Osteocyte (in vitro differentiated cells): Measurements from ENCODE around the gene POLD4. TPM values are rescaled to one million over a fixed set of nuclear protein-coding genes. Genes with fewer than 3 reads are reported as not detected.

ENCODE experiments used
- DNase-seq: peaks from one replicate; pipeline ENCODE4 v3.0.0; 2021; ENCODE audit warnings: mixed read lengths; ENCODE audit not compliant: unreplicated experiment; ENCODE audit errors: extremely low spot score
- H3K27ac Mint-ChIP-seq: one replicate; pipeline ENCODE4 v1.8.0; 2021; ENCODE audit warnings: mild to moderate bottlenecking, mixed read lengths; ENCODE audit not compliant: unreplicated experiment
- H3K27me3 Mint-ChIP-seq: one replicate; pipeline ENCODE4 v1.8.0; 2021; ENCODE audit warnings: mixed read lengths; ENCODE audit not compliant: unreplicated experiment
- H3K36me3 Mint-ChIP-seq: one replicate; pipeline ENCODE4 v1.8.0; 2021; ENCODE audit warnings: mixed read lengths; ENCODE audit not compliant: unreplicated experiment
- H3K4me1 Mint-ChIP-seq: one replicate; pipeline ENCODE4 v1.8.0; 2021; ENCODE audit warnings: mixed read lengths; ENCODE audit not compliant: unreplicated experiment
- H3K4me3 Mint-ChIP-seq: one replicate; pipeline ENCODE4 v1.8.0; 2021; ENCODE audit warnings: mild to moderate bottlenecking, moderate library complexity, mixed read lengths; ENCODE audit not compliant: unreplicated experiment
- H3K9me3 Mint-ChIP-seq: one replicate; pipeline ENCODE4 v1.8.0; 2021; ENCODE audit warnings: mixed read lengths; ENCODE audit not compliant: unreplicated experiment
- CTCF ChIP-seq: fragments of 200-600 bp; sonication (generic); IDR thresholded peaks from 2 replicates; pipeline ENCODE4 v1.5.0; 2021; ENCODE audit warnings: antibody characterized with exemption, mild to moderate bottlenecking, moderate library complexity
- total RNA-seq: library from RNA; stranded (reverse); gene quantifications from 2 replicates; pipeline ENCODE4 v1.2.1, GENCODE V29; 2021

Gene POLD4
- total RNA-seq, 1 donor from 2014 or later = 64.0 TPM

DNA sequence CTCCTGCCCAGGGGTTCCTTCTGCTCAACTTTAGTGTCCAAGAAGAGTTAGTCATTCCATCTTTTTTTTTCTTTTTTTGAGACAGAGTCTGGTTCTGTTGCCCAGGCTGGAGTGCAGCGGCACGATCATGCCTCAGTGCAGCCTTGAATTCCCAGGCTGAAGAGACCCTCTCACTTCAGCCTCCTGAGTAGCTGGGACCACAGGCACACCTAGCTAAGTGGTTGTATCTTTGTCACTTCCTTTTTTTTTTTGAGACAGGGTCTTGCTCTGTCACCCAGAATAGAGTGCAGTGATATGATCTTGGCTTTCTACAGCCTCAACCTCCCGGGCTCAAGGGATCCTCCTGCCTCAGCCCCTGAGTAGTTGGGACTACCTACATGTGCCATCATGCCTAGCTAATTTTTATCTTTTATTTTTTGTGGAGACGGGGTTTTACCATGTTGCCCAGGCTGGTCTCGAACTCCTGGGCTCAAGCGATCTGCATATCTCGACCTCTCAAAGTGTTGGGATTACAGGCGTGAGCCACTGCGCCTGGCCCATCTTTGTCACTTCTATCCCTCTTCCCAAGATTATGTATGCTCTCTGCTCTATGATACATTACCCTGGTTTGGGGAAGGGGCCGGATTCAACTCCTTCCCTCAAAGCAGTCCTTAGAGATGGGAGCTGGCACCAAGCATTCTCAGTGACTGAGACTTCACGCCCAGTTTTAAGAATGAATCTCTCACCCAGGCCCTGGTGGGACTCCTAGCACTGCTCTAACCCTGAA is 40.0 kb downstream of the POLD4 start:
- Mint-ChIP-seq H3K27ac (no peak overlapping the region), H3K9me3 (no peaks in the 10 kb centered on the region), H3K36me3 (no peaks in the 10 kb centered on the region), H3K4me3 (no peak overlapping the region), H3K4me1 (peaks cover 7% of the 10 kb centered on the region), H3K27me3 (no peaks in the 10 kb centered on the region)
- TF ChIP-seq CTCF = no peak
- no peak for DNase-seq

DNA sequence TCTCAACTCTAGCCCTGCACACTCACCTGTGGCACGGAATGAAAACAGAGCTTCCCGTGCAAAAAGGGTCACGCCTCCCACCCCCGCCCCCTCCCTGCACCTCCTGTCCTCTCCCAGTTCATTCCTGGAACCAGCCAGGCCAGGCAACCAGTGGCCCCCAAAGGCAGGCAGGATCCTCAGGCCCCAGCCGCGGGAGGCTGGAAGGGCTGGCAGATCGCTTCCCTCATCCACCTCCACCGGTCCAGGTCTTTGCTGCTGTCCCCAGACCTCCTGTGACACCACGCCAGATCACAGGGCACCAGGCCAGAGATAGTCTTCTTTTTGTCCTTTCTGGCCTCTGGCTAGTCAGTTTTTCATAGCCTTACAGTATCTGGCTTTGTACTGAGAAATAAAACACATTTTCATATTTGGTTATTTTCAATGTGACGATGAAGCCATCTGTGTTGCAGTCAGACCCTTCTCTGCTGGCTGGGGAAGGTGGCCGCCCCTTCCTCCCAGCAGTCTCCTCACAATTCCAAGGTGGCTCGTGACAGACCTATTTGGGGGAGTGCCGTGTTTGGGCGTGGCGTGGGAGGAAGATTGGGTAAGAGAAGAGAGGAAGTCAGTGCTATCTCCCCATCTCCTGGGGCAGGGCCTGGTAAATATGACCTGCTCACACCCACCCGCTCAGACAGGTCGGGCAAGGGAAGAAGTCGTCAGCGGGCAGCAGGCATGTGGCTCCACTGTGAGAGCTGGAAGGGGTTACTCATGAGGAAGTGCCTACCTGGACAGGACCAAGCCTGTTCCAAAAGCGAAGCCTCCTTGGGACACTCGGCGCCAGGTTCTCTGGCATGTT is 40.9 kb downstream of the POLD4 start:
- no peak for DNase-seq

DNA sequence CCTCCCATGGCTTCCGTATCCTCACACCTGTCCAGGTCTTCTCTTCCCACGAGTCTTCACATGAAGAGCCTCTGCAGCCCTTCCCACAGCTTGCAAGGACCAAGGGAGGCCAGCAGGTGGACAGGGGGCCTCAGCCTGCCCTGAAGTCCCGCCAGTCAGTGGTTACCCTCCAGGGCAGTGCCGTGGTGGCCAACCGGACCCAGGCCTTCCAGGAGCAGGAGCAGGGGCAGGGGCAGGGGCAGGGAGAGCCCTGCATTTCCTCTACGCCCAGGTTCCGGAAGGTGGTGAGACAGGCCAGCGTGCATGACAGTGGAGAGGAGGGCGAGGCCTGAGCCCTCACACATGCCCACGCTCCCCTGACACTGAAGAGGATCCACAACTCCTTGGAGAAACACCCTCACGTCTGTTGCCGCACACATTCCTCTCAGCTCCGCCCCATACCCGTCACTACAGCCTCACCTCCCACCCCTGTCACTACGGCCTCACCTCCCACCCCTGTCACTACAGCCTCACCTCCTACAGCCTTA is 41.7 kb downstream of the POLD4 start:
- Mint-ChIP-seq H3K27me3 (no peaks in the 10 kb centered on the region), H3K9me3 (no peaks in the 10 kb centered on the region), H3K4me1 (no peaks in the 10 kb centered on the region), H3K4me3 (no peak overlapping the region), H3K27ac (no peak overlapping the region), H3K36me3 (no peaks in the 10 kb centered on the region)
- TF ChIP-seq CTCF = no peak
- no peak for DNase-seq

More for the DNA sequence above, 40.9 kb downstream of the POLD4 start:
- no peak overlapping the region for H3K4me3 Mint-ChIP-seq
- H3K36me3 Mint-ChIP-seq = no peaks in the 10 kb centered on the region
- H3K27ac Mint-ChIP-seq = no peak overlapping the region
- peaks cover 3% of the 10 kb centered on the region for H3K4me1 Mint-ChIP-seq
- TF ChIP-seq CTCF = no peak
- H3K9me3 Mint-ChIP-seq = no peaks in the 10 kb centered on the region
- no peaks in the 10 kb centered on the region for H3K27me3 Mint-ChIP-seq

- no peak for DNase-seq
- Mint-ChIP-seq H3K9me3 (no peaks in the 10 kb centered on the region), H3K27ac (no peak overlapping the region), H3K4me1 (no peaks in the 10 kb centered on the region), H3K27me3 (no peaks in the 10 kb centered on the region), H3K4me3 (no peak overlapping the region), H3K36me3 (no peaks in the 10 kb centered on the region)
- no peak for TF ChIP-seq CTCF
Observed at GRCh38 chr11:67311051-67311555, 42.2 kb downstream of the POLD4 start.
